NCI-H82 treated with DMSO at 0.1 percent for 48 hours (cell line): ENCODE measurements around the gene SYT5.
"Not testable (repeated sequence)": the region's sequence is repeated elsewhere in the genome, so short reads cannot be mapped to it uniquely, and the experiment has no call there.

Experiments used
- DNase-seq: peaks from one replicate; lab custom pipeline; 2025; ENCODE audit not compliant: unreplicated experiment; lab: John Stamatoyannopoulos, UW

Gene SYT5

GRCh38 chr19:55208880-55209692 is 29.0 kb upstream of the SYT5 start, which contains the start of gene PTPRH:
Gene PTPRH (minus strand): TSS chr19:55209501. CDS start chr19:55209433, 68 bp downstream.
- no peak for DNase-seq

- no peak for DNase-seq
These were observed 26.8 kb upstream of the SYT5 start for GRCh38 chr19:55206664-55207500.

- DNase-seq: not testable (repeated sequence)
These were observed 22.1 kb upstream of the SYT5 start for GRCh38 chr19:55202199-55202598.

GRCh38 chr19:55199620-55200204 is 19.6 kb upstream of the SYT5 start:
- no peak for DNase-seq

GRCh38 chr19:55198651-55199050 is 18.6 kb upstream of the SYT5 start:
- DNase-seq: no peak

GRCh38 chr19:55197528-55197927 is 17.4 kb upstream of the SYT5 start:
- DNase-seq: peak; percentile 19

- no peak for DNase-seq
These were observed 16.7 kb upstream of the SYT5 start for GRCh38 chr19:55196803-55197202.

GRCh38 chr19:55193481-55193880 is 13.4 kb upstream of the SYT5 start:
- DNase-seq: no peak

GRCh38 chr19:55189403-55189835 is 9.3 kb upstream of the SYT5 start:
- DNase-seq: no peak

GRCh38 chr19:55188625-55189024 is 8.5 kb upstream of the SYT5 start:
- no peak for DNase-seq

- no peak for DNase-seq
These were observed 6.0 kb upstream of the SYT5 start for GRCh38 chr19:55186080-55186479.

GRCh38 chr19:55181740-55182139 is 1.7 kb upstream of the SYT5 start:
- DNase-seq: no peak

- DNase-seq: peak; percentile 57
These were observed 1.1 kb downstream of the SYT5 start for GRCh38 chr19:55178781-55179599.

GRCh38 chr19:55176076-55176475 is 4.0 kb downstream of the SYT5 start:
- no peak for DNase-seq

GRCh38 chr19:55175117-55175867 is 4.8 kb downstream of the SYT5 start:
- no peak for DNase-seq

GRCh38 chr19:55174425-55175116 is 5.5 kb downstream of the SYT5 start:
- no peak for DNase-seq

- peak; percentile 57 for DNase-seq
These were observed 6.2 kb downstream of the SYT5 start for GRCh38 chr19:55173714-55174409.

GRCh38 chr19:55173186-55173713 is 6.8 kb downstream of the SYT5 start:
- DNase-seq: no peak

GRCh38 chr19:55172741-55173140 is 7.3 kb downstream of the SYT5 start:
- DNase-seq: no peak
